ENCODE data around the gene CDC42.
"Not testable (repeated sequence)": the region's sequence is repeated elsewhere in the genome, so short reads cannot be mapped to it uniquely, and the experiment has no call there.

Gene CDC42

DNA sequence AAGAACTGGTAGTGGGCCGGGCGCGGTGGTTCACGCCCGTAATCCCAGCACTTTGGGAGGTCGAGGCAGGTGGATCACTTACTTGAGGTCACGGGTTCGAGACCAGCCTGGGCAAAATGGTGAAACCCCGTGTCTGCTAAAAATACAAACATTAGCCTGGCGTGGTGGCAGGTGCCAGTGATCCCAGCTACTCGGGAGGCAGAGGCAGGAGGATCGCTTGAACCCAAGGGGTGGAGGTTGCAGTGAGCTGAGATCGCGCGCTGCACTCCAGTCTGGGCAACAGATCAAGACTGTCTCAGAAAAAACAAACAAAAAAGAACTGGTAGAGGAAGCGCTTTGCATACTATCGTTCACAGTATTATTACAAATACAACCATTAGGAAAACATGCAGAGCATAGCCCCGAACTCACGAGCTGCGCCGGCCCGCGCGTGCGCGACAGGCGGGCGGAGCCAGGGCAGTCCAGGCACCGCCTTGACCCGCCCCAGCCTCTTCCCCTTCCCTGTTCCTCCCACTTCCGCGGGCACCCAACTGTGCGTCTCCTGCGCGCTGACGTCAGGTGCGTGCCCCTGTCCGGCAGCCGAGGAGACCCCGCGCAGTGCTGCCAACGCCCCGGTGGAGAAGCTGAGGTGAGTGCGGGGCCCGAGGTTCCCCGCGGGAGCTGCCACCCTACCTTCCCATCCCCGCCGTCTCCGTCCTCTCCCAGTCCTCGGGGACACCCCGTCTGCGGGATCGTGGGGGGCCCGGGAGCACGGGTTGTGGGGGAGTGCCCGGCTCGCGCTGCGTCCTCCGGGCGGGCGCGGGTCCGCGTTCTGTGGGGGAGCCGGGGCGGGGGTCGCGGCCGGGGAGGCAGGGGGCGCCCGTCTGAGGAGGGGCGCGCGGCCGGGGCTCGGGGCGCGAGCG, at the start of gene CDC42:
CDC42 (plus strand) TSS at position 595 of the 902 bp plus-strand sequence. CDS start 25,770 bp downstream, outside the sequence.
- peak; percentile 96 for DNase-seq

- not testable (repeated sequence) for DNase-seq
Observed at GRCh38 chr1:22002875-22003274, 49.6 kb upstream of the CDC42 start.

DNA sequence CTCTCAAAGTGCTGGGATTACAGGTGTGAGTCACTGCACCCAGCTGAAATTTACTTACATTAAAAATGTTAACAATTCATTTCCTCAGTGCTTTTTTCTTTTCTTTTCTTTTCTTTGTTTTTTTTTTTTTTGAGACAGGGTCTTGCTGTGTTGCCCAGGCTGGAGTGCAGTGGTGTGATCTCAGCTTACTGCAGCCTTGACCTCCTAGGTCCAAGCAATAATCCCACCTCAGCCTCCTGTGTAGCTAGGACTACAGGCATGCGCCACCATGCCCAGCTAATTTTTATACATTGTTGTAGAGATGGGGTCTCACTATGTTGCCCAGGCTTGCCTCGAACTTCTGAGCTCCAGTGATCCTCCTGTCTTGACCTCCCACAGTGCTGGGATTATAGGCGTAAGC, 48.5 kb upstream of the CDC42 start:
- DNase-seq: not testable (repeated sequence)

- peak; percentile 6 for DNase-seq
Observed at GRCh38 chr1:22005261-22006149, 47.0 kb upstream of the CDC42 start.

DNA sequence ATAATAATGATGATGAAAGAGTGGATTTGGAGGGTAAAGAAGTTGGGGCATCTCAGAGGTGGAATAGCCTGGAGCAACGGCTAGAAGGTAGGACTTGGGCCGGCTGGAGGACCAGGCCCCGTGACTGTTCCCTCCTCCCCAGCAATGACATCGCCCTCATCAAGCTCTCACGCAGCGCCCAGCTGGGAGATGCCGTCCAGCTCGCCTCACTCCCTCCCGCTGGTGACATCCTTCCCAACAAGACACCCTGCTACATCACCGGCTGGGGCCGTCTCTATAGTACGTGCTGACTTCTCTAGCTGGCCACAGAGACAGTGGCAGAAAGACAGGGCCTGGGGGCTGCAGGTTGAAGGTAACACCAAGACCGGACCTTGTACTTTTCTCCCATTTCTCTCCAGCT, 45.8 kb upstream of the CDC42 start:
- not testable (repeated sequence) for DNase-seq

DNA sequence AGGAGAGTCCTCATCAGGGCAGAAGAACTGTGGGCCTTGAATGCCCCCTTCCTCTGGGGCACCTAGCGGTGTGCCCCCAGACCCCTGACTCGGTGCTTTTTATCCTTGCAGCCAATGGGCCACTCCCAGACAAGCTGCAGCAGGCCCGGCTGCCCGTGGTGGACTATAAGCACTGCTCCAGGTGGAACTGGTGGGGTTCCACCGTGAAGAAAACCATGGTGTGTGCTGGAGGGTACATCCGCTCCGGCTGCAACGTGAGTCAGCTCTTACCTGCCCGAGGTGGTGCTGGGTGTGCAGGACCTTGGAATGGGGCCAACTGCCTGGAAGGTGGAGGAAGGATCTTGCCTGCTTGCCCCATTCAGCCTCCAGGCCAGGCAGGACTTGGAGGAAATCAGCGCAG, 45.2 kb upstream of the CDC42 start:
- not testable (repeated sequence) for DNase-seq

GRCh38 chr1:22009566-22009965, 42.9 kb upstream of the CDC42 start:
- not testable (repeated sequence) for DNase-seq

DNA sequence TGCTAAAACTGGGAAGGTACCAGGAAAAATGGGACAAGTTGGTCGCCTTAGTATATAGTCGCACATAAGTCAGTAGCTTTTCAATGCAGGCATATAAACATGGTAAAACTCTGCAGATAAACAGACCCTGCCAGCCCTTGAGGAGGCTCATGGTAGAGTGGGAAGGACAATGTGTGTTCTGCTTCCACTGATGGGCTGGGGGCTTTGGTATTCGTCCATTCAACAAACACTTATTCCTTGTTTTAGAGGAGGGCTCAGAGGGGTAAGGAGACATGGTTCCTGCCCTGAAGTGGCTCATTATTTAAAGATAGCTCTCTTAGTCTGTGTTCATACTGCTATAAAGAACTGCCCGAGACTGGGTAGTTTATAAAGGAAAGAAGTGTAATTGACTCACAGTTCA, 39.8 kb upstream of the CDC42 start:
- DNase-seq: not testable (repeated sequence)

DNA sequence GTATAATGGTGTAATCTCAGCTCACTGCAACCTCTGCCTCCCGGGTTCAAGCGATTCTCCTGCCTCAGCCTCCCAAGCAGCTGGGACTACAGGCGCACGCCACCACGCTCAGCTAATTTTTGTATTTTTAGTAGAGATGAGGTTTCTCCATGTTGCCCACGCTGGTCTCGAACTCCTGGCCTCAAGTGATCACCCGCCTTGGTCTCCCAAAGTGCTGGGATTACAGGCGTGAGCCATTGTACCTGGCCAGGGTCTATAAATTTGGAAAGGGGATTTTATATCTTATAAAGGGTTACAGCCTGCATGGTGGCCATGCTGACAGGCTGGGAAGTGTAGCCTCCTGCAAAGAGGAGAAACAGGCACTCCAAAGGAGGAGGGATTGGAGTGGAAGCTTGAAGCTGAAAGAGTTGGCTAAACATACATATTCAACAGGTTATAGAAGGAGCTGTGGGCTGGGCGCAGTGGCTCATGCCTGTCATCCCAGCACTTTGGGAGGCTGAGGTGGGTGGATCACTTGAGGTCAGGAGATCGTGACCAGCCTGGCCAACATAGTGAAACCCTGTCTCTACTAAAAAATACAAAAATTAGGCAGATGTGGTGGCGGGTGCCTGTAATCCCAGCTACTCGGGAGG, 37.8 kb upstream of the CDC42 start:
- not testable (repeated sequence) for DNase-seq

DNA sequence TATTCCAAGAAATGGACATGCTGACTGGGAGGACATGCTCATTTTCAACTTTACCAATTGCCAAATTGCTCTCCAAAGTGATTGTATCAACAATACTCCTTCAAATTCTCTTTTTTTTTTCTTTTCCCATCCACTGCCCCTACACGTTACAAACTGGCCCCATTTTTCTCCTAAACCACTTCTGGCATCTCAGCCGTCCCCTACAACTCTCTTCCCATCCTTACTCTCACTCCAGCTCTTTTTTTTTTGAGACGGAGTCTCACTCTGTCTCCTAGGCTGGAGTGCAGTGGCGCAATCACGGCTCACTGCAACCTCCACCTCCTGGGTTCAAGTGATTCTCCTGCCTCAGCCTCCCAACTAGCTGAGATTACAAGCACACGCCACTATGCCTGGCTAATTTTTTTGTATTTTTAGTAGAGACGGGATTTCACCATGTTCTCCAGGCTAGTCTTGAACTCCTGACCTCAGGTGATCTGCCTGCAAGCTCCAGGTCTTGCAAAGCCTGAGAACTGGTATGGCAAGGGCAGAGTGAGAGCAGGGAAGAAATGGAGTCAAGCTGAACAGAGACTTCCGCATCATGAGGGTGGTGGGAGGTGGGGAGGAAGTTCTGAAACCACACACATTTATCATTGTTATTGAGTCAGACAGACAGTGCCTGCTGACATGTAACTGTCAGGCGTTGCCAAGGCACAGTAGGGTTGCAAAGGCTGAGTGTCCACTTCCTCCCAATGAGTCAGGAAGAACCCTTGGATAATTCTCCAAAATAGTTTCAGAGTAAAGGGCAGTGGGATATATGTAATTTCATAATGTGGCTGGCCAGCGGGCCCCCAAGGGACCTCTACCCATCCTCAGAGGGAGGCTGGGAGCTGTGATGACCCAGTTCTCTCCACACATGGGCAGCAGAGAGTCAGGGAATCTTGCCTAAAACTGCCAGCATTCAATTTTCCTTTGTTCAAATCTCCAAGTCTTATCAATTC, 33.6 kb upstream of the CDC42 start:
- peak; percentile 89 for DNase-seq

DNA sequence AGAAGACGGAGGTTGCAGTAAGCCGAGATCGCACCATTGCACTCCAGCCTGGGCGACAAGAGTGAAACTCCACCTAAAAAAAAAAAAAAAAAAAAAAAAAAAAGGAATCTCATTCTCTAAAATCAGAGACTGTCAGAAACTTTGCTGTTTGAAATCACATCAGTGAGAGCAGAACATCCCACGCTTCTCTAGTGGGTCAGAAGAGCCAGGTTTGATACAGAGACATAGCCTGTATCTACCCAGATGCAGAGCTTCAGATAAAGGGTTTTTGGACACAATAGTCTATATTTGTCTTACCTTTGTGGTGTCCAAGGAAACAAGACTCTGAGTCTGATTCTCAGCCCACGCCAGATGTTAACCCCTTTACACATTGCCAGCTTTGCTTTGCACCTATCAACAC, 31.4 kb upstream of the CDC42 start:
- no peak for DNase-seq

GRCh38 chr1:22024485-22025367, 27.8 kb upstream of the CDC42 start:
- DNase-seq: peak; percentile 69

- DNase-seq: peak; percentile 92
Observed at GRCh38 chr1:22025368-22026155, 26.9 kb upstream of the CDC42 start.

DNA sequence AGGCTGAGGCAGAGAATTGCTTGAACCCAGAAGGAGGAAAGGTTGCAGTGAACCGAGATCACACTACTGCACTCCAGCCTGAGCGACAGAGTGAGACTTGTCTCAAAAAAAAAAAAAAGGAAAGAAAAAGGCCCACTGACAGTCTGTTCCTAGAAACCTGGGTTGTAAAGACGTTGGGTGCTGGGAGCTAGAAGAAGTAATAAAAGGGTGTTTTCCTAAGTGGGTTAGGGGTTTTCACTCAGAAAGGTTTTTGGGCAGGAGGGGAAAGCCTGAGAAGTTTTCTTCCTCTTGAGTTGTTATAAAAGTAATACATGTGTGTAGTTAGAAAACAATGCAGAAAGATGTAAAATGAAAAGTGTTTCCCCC, 25.6 kb upstream of the CDC42 start:
- DNase-seq: no peak

DNA sequence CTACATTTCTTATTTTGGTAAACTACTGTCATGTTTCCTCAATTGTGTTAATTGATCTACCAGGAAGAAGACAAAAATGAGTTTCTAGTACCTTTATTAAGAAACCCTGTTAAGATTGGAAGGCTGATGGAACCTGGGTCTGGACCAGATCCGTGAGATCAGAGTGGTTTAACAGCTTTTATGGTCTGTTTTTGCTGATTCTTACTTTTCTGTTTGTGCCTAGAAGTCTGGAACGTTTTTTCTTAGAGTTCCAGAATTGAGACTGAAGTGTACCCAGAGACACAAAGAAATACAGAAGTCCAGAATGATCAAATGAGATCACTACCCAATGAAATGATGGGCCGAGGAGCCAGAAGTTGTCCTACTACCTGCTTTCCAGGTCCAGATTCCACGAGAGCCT, 22.5 kb upstream of the CDC42 start:
- no peak for DNase-seq

- no peak for DNase-seq
Observed at GRCh38 chr1:22030473-22030872, 22.0 kb upstream of the CDC42 start.

- no peak for DNase-seq
Observed at GRCh38 chr1:22031214-22031962, 21.1 kb upstream of the CDC42 start.

DNA sequence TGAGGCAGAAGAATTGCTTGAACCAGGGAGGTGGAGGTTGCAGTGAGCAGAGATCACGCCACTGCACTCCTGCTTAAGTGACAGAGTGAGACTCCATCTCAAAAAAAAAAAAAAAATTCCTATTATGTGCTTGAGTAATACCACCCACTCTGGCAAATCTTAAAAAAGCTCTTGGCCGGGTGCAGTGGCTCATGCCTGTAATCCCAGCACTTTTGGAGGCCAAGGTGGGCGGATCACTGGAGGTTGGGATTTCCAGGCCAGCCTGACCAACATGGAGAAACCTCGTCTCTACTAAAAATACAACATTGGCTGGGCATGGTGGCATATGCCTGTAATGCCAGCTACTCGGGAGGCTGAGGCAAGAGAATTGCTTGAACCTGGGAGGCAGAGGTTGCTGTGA, 17.7 kb upstream of the CDC42 start:
- DNase-seq: not testable (repeated sequence)

DNA sequence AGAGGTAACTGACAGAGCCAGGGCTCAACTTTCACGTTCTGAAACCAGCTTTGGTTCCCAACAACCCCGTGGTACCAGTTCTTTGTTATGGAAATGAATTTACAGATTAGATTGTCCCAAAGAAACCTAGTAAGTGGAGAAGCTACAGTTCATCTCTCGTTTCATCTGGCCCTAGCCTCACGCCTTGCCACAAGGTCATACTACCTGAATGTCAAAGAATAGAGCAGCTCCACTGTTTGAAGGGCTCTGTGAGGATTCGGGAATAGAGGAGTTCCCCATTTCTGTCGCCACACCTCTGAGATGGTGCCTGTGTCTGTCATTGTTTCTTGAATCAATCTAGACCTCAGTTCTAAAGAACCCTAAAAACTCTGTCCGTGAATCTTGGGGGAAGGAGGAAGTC, 15.0 kb upstream of the CDC42 start:
- DNase-seq: no peak

Data from HCEC 1CT (cell line).